WI38 (cell line): ENCODE measurements around the gene NUDT9.

Source experiments
- H3K4me3 ChIP-seq: 2 replicates; pipeline ENCODE4 v1.5.1; 2011; ENCODE audit warnings: low read depth, mild to moderate bottlenecking, control low read depth, low read length
- TF ChIP-seq, protein P1 (sequence below): IDR thresholded peaks from 2 replicates; pipeline ENCODE4 v1.5.1; 2012; ENCODE audit warnings: low read depth, mild to moderate bottlenecking, control low read depth, low read length

Gene NUDT9

DNA sequence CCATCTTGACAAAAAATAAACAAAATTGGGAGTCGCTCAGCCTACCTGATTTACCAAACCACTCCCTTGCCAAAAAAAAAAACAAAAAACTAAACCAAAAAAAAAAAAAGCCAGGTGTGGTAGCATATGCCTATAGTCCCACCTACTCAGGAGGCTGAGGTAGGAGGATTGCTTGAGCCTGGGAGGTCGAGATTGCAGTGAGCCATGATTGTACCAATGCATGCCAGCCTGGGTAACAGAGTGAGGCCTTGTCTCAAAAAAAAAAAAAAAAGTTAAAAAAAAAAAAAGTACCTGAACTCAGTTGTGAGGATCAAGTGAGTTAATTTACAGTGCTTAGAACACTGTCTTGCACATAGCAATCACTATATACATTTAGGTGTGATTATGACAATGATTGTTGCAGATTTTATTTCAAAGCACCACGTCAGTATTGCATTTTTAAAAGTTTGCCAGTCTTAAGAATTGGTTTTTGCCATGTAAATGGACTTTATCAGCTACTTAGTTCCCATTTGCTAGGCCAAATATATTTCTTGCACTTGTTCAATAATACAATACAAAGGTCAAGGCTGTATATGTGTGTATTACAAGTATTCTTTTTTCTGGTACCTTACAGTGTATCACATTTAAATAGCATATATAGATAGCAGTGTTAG is 4.6 kb downstream of the NUDT9 start:
- TF ChIP-seq, protein P1, sequence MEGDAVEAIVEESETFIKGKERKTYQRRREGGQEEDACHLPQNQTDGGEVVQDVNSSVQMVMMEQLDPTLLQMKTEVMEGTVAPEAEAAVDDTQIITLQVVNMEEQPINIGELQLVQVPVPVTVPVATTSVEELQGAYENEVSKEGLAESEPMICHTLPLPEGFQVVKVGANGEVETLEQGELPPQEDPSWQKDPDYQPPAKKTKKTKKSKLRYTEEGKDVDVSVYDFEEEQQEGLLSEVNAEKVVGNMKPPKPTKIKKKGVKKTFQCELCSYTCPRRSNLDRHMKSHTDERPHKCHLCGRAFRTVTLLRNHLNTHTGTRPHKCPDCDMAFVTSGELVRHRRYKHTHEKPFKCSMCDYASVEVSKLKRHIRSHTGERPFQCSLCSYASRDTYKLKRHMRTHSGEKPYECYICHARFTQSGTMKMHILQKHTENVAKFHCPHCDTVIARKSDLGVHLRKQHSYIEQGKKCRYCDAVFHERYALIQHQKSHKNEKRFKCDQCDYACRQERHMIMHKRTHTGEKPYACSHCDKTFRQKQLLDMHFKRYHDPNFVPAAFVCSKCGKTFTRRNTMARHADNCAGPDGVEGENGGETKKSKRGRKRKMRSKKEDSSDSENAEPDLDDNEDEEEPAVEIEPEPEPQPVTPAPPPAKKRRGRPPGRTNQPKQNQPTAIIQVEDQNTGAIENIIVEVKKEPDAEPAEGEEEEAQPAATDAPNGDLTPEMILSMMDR, result no peak
- H3K4me3 ChIP-seq, result no peak overlapping the region

DNA sequence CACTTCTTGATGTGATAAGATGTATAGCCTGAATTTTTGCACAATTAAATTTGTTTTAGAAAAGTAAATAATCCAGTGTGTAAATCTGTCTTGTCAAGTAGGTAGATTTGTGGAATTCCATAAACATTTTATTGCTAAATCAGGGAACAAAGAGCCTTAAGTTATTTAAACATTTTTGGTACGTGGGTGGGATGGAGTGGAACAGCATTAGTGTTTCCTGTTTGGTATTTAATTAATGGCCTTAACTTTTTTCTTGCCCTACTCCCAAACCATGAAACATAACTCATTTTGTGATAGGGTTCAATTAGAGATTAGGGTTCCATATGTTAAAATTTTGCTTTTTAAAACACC is 5.1 kb downstream of the NUDT9 start:
- H3K4me3 ChIP-seq, result no peak overlapping the region
- TF ChIP-seq, protein P1, result no peak

DNA sequence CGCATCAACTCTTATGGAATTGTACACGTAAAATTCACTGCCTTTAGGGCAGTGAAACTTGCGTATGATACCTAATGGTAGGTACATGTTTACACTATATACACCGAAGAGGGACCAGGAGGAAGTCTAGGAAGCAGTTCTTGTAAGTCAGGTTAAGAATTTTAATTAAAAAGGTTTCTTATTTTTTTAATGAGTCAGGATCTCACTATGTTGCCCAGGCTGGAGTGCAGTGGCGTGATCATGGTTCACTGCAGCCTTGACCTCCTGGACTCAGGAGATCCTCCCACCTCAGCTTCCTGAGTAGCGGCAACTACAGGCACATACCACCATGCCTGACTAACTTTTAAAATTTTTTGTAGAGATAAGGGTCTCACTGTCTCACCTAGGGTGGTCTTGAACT is 6.6 kb downstream of the NUDT9 start:
- TF ChIP-seq, protein P1, result no peak

DNA sequence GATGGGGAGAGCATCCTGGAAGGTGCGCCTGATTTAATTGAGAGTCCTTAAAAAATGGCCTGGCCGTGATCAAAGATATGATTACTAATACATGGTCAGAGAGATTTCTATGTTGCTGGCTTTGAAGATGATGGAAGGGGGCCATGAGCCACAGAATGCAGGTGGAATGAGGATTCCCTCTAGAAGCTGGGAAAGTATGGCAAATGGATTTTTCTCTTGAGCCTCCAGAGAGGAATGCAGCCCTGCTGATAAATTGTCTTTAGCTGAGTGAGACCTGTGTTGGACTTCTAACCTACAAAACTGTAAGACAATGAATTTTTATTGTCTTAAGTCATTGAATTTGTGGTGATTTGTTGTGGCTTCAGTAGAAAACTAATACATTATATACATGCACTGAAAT is 7.7 kb downstream of the NUDT9 start:
- no peak overlapping the region for H3K4me3 ChIP-seq
- TF ChIP-seq, protein P1, result no peak

More for the DNA sequence above, 6.6 kb downstream of the NUDT9 start:
- H3K4me3 ChIP-seq, result no peak overlapping the region

DNA sequence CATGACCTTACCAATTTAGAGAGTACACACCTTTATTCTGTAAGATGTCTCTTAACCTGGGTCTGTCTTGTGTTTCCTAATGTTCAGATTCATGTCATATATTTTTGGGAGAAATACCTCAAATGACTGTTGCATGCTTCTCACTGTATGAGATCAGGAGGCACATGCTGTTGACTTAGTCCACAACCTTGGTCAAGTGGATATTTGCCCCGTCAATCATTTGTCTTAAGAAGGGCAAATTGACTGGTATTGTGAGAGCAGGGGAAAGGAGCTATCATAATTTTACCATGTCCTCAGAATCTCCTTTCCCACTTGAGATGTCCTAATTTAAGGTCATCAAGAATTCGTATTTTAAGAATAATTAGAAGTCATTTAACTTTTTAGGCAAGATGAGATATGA is 11.0 kb downstream of the NUDT9 start:
- H3K4me3 ChIP-seq, result no peak overlapping the region
- TF ChIP-seq, protein P1, result no peak

DNA sequence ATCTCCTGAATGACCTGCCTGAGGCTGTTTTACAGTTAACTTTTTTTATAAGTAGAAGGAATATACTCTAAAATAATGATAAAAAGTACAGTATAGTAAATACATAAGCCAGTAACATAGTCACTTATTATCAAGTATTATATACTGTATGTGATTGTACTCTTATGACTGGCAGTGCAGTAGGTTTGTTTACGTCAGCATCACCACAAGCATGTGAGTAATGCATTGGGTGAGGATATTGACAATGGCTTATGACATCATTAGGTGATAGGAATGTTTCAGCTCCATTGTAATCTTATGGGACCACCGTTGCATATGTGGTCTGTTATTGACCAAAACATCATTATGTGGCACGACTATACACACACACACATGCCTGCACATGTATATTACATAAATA is 20.5 kb downstream of the NUDT9 start:
- no peak overlapping the region for H3K4me3 ChIP-seq
- TF ChIP-seq, protein P1, result no peak

DNA sequence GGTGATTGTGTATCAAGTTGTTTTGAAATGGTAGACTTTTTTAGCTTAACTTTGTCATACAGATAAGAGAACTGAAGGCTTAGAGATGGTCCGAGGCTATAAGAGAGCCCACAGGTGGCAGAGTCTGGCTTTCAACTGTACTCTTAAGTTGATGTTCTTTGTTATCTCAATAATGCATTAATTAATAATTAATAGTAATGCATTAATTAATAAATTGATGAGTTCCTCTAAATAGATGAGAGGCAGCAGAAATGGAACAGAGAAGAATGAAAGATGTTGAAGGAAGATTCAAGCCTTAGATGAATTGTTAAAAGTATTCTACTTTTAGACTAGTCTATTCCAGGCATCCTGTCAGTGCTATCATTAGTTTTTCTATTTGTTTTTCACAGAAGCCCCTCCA is 22.4 kb downstream of the NUDT9 start:
- TF ChIP-seq, protein P1, result no peak

More for the DNA sequence above, 22.4 kb downstream of the NUDT9 start:
- H3K4me3 ChIP-seq, result no peak overlapping the region
